Right lobe of liver (tissue), 6 donors: ENCODE results near the gene DCAF5. TPM values are rescaled to one million over a fixed set of nuclear protein-coding genes. Genes with fewer than 3 reads are reported as not detected.
"Not testable (repeated sequence)": the region's sequence is repeated elsewhere in the genome, so short reads cannot be mapped to it uniquely, and the experiment has no call there.

Experiments
- ATAC-seq, 4 donors: fragments of 200-7000 bp; cut with Tn5 transposase; one replicate each; pipeline ENCODE4 v1.9.1; 2020; ENCODE audit warnings: mild to moderate bottlenecking in 4 of 4, moderate library complexity in 4 of 4
- DNase-seq, 3 donors: peaks; one replicate each; pipeline ENCODE4 v3.0.0-alpha.2; 2020
- H3K27ac ChIP-seq, 3 donors: fragments of 200-600 bp; one replicate each; pipeline ENCODE4 v1.8.0; 2022
- H3K27me3 ChIP-seq, 2 donors: fragments of 200-600 bp; one replicate each; pipeline ENCODE4 v1.8.0; 2022
- H3K36me3 ChIP-seq, 4 donors: fragments of 200-600 bp; sonication (generic) in 1 of 4; one replicate each; pipeline versions ENCODE4 v1.5.1 to v1.8.0; 2017 to 2022; ENCODE audit warnings: control low read depth in 1 of 4
- H3K4me1 ChIP-seq, 4 donors: fragments of 200-600 bp; sonication (generic) in 1 of 4; one replicate each; pipeline versions ENCODE4 v1.5.1 to v1.8.0; 2017 to 2022; ENCODE audit warnings: control low read depth in 1 of 4
- H3K4me3 ChIP-seq, 3 donors: fragments of 200-600 bp; one replicate each; pipeline ENCODE4 v1.8.0; 2022
- H3K9me3 ChIP-seq, 4 donors: fragments of 200-600 bp; sonication (generic) in 1 of 4; one replicate each; pipeline versions ENCODE4 v1.5.1 to v1.8.0; 2017 to 2022; ENCODE audit warnings: control low read depth in 1 of 4
- CTCF ChIP-seq, 4 donors: fragments of 200-600 bp in 3 of 4; fragments of 450-650 bp in 1 of 4; IDR thresholded peaks; one replicate each; pipeline versions ENCODE4 v1.5.1 to v1.8.0; 2016 to 2022; ENCODE audit warnings: antibody characterized with exemption in 4 of 4, mild to moderate bottlenecking in 2 of 4
- POLR2A ChIP-seq: fragments of 450-650 bp; IDR thresholded peaks from one replicate; pipeline ENCODE4 v1.6.1; 2017; ENCODE audit warnings: antibody characterized with exemption, mild to moderate bottlenecking
- WGBS: methylation state at CpG from one replicate; pipeline ENCODE4 v1.1.6; 2018; ENCODE audit warnings: low coverage, low lambda C conversion rate; ENCODE audit not compliant: insufficient coverage; ENCODE audit errors: missing lambda C conversion rate; 5-methylcytosine and 5-hydroxymethylcytosine counted together
- intact Hi-C, 2 donors: fragments of 100-400 bp; cut with DNase I; formaldehyde crosslinking; loops; one replicate each; pipeline versions ENCODE4 v1.11.2 to v1.14.1; 2022
- total RNA-seq, 6 experiments: library from RNA; depleted of rRNA in 2 of 6; stranded (reverse); fragments of >200 nt in 2 of 6; fragmentation: NEBNext Ultra II Directional in 3 of 6; extraction: Animal tissue kit (Norgen Biotek cat#: 25700) in 3 of 6; gene quantifications; one replicate each; pipeline versions ENCODE4 v1.1.0 to v1.2.4, GENCODE V29; 2016 to 2023
- donor health status: DM: no; HTN: yes; CAD: no.
- donor health status: DM: no; HTN: no; CAD: no.
- donor health status: DM: no; HTN: no; CAD: no.
- donor health status: DM: no; HTN: yes; CAD: no.
- donor health status: DM: no; HTN: yes; CAD: no.

DCAF5 gene
- total RNA-seq, 6 experiments from 2014 or later, result 21.8 to 31.4 (median 28.0) TPM

DNA sequence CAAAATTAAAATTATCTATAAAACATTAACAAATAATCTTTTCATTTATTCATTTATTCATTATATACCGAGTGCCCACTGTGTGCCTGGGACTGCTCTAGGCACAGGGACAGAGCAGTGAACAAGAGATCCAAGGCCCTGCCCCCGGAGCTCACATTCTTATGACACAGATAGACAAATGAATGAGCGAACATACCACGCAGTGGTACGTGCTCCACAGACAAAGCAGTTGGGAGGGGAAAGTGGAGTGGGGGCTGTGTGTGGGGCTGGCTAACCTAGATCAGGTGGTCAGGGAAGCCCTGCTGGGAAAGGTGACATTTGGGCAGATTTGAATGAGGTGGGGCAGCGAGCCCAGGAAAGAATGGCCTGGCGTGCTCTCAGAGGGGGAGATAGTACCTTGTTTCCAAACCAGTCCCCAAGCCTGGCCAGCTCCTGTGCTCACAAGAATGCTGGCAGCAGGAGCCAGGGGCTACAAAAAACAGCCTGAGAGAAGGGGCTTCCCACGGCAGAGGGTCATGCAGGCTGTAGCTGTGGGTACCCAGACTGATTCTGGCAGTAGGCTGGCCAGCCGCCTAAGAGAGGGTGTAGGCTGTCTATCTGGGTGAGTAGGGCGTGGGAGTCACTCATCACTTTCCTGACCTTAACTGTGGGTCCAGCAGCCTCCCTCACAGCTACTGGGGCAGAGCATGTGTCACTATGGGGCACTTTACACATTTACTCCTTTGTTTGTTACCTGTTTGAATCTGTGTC lies 116.0 kb downstream of the DCAF5 start:
- ATAC-seq, result no peak
- Histone ChIP-seq H3K36me3 (no peaks in the 10 kb centered on the region), H3K27ac (no peak overlapping the region), H3K4me3 (no peak overlapping the region), H3K27me3 (no peaks in the 10 kb centered on the region), H3K9me3 (no peaks in the 10 kb centered on the region), H3K4me1 (no peaks in the 10 kb centered on the region)
- intact Hi-C loops, result no loop called here
- TF ChIP-seq CTCF (IDR thresholded peaks at IDR 0.05), result no peak
- TF ChIP-seq POLR2A, result no peak
- DNase-seq, result no peak
- WGBS, result 88% methylated on average over 5 of the region's 10 CpGs

GRCh38 chr14:69034612-69035262 lies 118.2 kb downstream of the DCAF5 start:
- Histone ChIP-seq H3K4me3 (no peak overlapping the region), H3K27me3 (no peaks in the 10 kb centered on the region), H3K27ac (no peak overlapping the region), H3K36me3 (no peaks in the 10 kb centered on the region), H3K4me1 (no peaks in the 10 kb centered on the region), H3K9me3 (no peaks in the 10 kb centered on the region)
- TF ChIP-seq POLR2A (no peak), CTCF (IDR thresholded peaks at IDR 0.05) (no peak)
- ATAC-seq (peak in 2 of 4 donors; percentile 11 to 23), DNase-seq (no peak)
- WGBS, result 68% methylated on average over 7 of the region's 7 CpGs
- intact Hi-C loops, result no loop called here

GRCh38 chr14:69027242-69027913 lies 125.5 kb downstream of the DCAF5 start:
- intact Hi-C loops, result no loop called here
- 30% methylated on average over 1 of the region's 1 CpG for WGBS
- DNase-seq, result no peak

DNA sequence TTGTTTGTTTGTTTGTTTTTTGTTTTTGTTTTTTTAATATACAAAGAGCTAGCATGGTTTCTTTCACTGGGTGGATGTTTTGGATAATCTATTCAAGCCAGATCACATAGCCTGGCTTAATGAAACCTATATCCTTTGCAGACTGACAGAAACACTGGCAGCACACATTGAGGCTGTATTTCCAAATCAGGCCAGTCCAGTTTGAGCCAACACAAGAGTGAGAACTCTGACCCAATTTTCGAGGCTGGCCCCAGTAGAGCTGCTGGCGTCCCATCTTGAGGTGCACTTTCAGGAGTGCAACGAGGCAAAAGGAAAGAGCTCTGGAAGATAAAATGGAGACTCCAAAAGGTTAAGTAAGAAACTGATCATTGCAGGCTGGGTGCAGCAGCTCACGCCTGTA lies 129.9 kb downstream of the DCAF5 start:
- intact Hi-C loops, result no loop called here
- Histone ChIP-seq H3K9me3 (no peaks in the 10 kb centered on the region), H3K27ac (no peak overlapping the region), H3K4me3 (no peak overlapping the region), H3K36me3 (no peaks in the 10 kb centered on the region), H3K27me3 (no peaks in the 10 kb centered on the region), H3K4me1 (no peaks in the 10 kb centered on the region)
- ATAC-seq (no peak), DNase-seq (no peak)
- no peak for TF ChIP-seq CTCF (IDR thresholded peaks at IDR 0.05)
- no peak for TF ChIP-seq POLR2A
- 90% methylated on average over 2 of the region's 4 CpGs for WGBS

More at GRCh38 chr14:69027242-69027913, 125.5 kb downstream of the DCAF5 start:
- Histone ChIP-seq H3K27me3 (no peaks in the 10 kb centered on the region), H3K27ac (no peak overlapping the region), H3K9me3 (no peaks in the 10 kb centered on the region), H3K36me3 (no peaks in the 10 kb centered on the region), H3K4me1 (no peaks in the 10 kb centered on the region), H3K4me3 (no peak overlapping the region)
- no peak for ATAC-seq
- TF ChIP-seq POLR2A (no peak), CTCF (IDR thresholded peaks at IDR 0.05) (no peak)

DNA sequence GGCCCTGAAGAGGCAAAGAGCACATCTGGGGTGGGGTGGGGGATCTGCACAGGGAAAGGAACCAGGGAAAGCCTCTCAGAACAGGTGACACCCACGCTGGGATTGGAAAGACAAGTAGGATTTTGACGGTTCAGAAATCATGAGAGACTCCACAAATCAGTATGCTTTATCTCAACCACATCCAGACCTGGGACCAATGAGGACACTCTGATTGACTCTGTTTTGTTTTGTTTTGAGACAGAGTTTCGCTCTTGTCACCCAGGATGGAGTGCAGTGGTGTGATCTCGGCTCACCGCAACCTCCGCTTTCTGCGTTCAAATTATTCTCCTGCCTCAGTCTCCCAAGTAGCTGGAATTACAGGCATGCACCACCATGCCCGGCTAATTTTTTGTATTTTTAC lies 130.8 kb downstream of the DCAF5 start:
- H3K36me3 ChIP-seq, DNase-seq, H3K27ac ChIP-seq, H3K9me3 ChIP-seq, H3K4me1 ChIP-seq, intact Hi-C loops, H3K27me3 ChIP-seq, ATAC-seq, H3K4me3 ChIP-seq: not testable (repeated sequence)
- 90% methylated on average over 7 of the region's 8 CpGs for WGBS
